Measurements from ENCODE around the gene ROBO1. TPM values are rescaled to one million over a fixed set of nuclear protein-coding genes. Genes with fewer than 3 reads are reported as not detected.

ROBO1 gene
- total and polyA plus RNA-seq, 12 donors = 6.4 to 144 (median 43.9) TPM

DNA sequence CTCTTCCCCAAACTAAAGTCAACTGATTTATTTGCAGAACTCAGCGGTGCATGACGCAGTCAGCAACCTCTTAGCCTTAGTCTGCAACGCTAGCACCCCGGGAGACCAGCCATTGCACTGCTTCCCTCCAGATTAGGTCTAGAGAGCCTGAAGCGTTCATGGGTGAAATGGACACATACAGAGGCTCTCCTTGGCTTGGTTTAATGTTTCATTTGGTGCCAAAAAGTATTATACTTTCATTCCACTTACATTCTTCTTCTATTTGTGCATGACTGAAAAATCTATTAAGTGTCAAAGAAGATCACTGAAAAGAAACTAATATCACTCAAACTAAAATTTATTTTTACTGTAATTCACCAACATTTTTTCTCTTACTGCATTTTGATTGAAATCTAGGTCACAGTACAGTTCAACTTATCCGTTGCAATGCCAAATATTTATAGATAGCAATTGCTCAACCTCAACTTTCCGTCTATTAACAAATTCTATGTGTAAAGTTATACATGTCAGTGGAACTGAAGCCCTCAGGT lies 116.2 kb downstream of the ROBO1 start:
- H3K4me1 ChIP-seq (replicated peaks in 1 of 2) = no peaks in the 10 kb centered on the region

DNA sequence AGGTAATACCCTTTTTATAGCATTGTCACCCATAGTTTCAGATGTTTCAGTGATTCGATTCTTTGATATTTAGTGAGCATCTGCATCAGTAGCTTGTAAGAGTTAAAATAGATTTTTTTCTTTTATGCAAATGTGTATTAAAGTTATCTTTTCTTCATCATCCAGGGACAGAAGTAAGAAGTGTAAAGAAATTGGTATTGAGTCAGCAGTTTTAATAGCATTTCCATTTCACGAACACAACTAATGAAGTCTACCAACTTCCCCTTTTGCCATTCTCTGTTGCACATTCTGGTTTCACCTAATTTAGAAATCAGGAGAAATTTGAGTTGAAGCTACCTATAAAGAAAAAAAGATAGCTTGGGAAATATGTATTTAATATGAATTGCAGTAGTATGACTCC lies 127.9 kb downstream of the ROBO1 start:
- intact Hi-C loops (cut with DNase I) = no loop called here
- TF ChIP-seq, protein P1, sequence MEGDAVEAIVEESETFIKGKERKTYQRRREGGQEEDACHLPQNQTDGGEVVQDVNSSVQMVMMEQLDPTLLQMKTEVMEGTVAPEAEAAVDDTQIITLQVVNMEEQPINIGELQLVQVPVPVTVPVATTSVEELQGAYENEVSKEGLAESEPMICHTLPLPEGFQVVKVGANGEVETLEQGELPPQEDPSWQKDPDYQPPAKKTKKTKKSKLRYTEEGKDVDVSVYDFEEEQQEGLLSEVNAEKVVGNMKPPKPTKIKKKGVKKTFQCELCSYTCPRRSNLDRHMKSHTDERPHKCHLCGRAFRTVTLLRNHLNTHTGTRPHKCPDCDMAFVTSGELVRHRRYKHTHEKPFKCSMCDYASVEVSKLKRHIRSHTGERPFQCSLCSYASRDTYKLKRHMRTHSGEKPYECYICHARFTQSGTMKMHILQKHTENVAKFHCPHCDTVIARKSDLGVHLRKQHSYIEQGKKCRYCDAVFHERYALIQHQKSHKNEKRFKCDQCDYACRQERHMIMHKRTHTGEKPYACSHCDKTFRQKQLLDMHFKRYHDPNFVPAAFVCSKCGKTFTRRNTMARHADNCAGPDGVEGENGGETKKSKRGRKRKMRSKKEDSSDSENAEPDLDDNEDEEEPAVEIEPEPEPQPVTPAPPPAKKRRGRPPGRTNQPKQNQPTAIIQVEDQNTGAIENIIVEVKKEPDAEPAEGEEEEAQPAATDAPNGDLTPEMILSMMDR (IDR thresholded peaks at IDR 0.05) = no peak
- no peak for TF ChIP-seq POLR2A (IDR thresholded peaks at IDR 0.05)
- Histone ChIP-seq H3K4me1 (replicated peaks in 1 of 2) (no peaks in the 10 kb centered on the region), H3K27ac (no peak overlapping the region), H3K27me3 (no peaks in the 10 kb centered on the region), H3K4me3 (no peak overlapping the region), H3K36me3 (replicated peaks in 1 of 2) (no peaks in the 10 kb centered on the region), H3K9me3 (replicated peaks in 1 of 3) (no peaks in the 10 kb centered on the region)
- DNase-seq = no peak
- whole genome bisulfite sequencing, 4 donors = 78 to 89% (median 83%) methylated on average over 2 of the region's 2 CpGs

More for the DNA sequence above, 116.2 kb downstream of the ROBO1 start:
- no peak for TF ChIP-seq POLR2A (IDR thresholded peaks at IDR 0.05)
- TF ChIP-seq, protein P1 (IDR thresholded peaks at IDR 0.05) = no peak
- no peak overlapping the region for H3K27ac ChIP-seq
- H3K36me3 ChIP-seq (replicated peaks in 1 of 2) = no peaks in the 10 kb centered on the region
- H3K27me3 ChIP-seq = no peaks in the 10 kb centered on the region
- H3K4me3 ChIP-seq = no peak overlapping the region
- WGBS, 4 donors = 30 to 52% (median 42%) methylated on average over 7 of the region's 7 CpGs
- no peak for DNase-seq
- intact Hi-C loops (cut with DNase I) = no loop called here
- H3K9me3 ChIP-seq (replicated peaks in 1 of 3) = no peaks in the 10 kb centered on the region

DNA sequence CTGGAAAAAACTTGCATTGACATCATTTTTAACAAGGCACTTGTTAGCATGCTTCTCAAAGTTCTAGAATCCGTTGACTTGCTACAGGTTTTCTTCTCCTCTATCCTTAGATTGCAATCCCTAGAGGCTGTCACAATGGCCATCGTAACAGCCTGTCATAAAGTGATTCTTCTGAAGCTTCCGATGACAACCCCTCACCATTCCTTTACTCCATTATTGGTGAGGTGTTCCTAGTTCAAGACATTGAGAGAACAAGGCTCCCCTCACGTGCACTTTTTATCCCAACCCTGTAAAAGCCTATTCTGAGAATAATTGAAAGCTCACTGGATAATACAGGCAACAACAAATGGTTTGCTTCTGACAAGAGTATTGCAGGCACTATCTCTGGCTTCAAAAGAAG lies 131.4 kb downstream of the ROBO1 start:
- DNase-seq = no peak
- no peaks in the 10 kb centered on the region for H3K27me3 ChIP-seq
- no peaks in the 10 kb centered on the region for H3K9me3 ChIP-seq (replicated peaks in 1 of 3)
- TF ChIP-seq POLR2A (IDR thresholded peaks at IDR 0.05) = no peak
- TF ChIP-seq, protein P1 (IDR thresholded peaks at IDR 0.05) = no peak
- H3K4me1 ChIP-seq (replicated peaks in 1 of 2) = no peaks in the 10 kb centered on the region
- no peak overlapping the region for H3K27ac ChIP-seq
- H3K4me3 ChIP-seq = no peak overlapping the region
- no peaks in the 10 kb centered on the region for H3K36me3 ChIP-seq (replicated peaks in 1 of 2)
- intact Hi-C loops (cut with DNase I) = no loop called here
- WGBS, 4 donors = 53 to 73% (median 64%) methylated on average over 4 of the region's 4 CpGs

DNA sequence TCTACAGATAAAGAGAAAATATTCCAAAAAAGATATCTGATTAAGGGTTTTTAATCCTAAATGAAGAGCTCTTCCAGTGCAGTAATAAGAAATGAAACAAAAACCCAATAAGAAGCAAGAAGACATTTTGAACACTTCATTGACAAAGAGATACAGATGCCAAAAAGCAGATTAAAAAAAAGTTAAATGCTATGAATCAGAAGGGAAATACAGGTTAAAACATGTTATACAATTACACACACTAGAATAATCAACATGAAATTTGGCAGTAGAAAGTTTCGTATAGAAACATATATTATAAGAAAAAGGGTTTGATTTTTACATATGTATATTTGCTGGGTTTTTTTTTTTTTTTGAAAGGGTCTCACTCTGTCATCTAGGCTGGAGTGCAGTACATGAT lies 135.0 kb downstream of the ROBO1 start:
- Histone ChIP-seq H3K27ac (no peak overlapping the region), H3K9me3 (replicated peaks in 1 of 3) (no peaks in the 10 kb centered on the region), H3K36me3 (replicated peaks in 1 of 2) (no peaks in the 10 kb centered on the region), H3K27me3 (no peaks in the 10 kb centered on the region), H3K4me3 (no peak overlapping the region), H3K4me1 (replicated peaks in 1 of 2) (no peaks in the 10 kb centered on the region)
- 45 to 73% (median 54%) methylated on average over 1 of the region's 1 CpG for WGBS, 4 donors
- intact Hi-C loops (cut with DNase I) = no loop called here
- TF ChIP-seq POLR2A (IDR thresholded peaks at IDR 0.05) = no peak
- DNase-seq = no peak

DNA sequence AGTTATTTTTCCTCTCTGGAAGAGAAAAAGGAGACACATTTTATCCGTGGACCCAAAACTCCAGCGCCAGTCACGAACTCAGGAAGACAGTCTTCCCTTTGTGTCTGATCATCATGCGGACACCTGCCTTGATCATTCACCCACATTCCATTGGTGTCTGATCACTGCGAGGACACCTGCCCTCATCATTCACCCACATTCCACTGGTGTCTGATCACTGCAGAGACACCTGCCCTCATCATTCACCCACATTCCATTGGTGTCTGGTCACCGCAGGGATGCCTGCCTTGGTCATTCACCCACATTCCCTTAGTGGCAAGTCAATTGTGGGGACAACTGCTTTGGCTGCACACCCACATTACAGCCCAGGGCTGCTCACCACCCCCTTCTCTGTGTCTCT lies 148.9 kb downstream of the ROBO1 start:
- WGBS, 4 donors = 89 to 91% (median 90%) methylated on average over 6 of the region's 6 CpGs
- TF ChIP-seq, protein P1 (IDR thresholded peaks at IDR 0.05) = no peak
- no peak for TF ChIP-seq POLR2A (IDR thresholded peaks at IDR 0.05)
- Histone ChIP-seq H3K36me3 (replicated peaks in 1 of 2) (no peaks in the 10 kb centered on the region), H3K27me3 (no peaks in the 10 kb centered on the region), H3K9me3 (replicated peaks in 1 of 3) (peaks cover 0 to 4% (median 0%) of the 10 kb centered on the region in 3 donors), H3K27ac (no peak overlapping the region), H3K4me1 (replicated peaks in 1 of 2) (no peaks in the 10 kb centered on the region), H3K4me3 (no peak overlapping the region)
- no peak for DNase-seq
- intact Hi-C loops (cut with DNase I) = no loop called here
